ENCODE data around the gene TBC1D2.

Gene TBC1D2

GRCh38 chr9:98249771-98250170 is 5.7 kb downstream of the TBC1D2 start:
- no peaks in the 10 kb centered on the region for H3K9me3 Mint-ChIP-seq
- no peaks in the 10 kb centered on the region for H3K36me3 Mint-ChIP-seq (ENCODE audit: low read depth)
- H3K4me1 Mint-ChIP-seq, result no peaks in the 10 kb centered on the region
- no peak overlapping the region for H3K4me3 Mint-ChIP-seq
- no peak for TF ChIP-seq CTCF (IDR thresholded peaks at IDR 0.05; ENCODE audit: unreplicated experiment in 3 of 3)
- H3K27ac Mint-ChIP-seq, result no peak overlapping the region
- H3K27me3 Mint-ChIP-seq (ENCODE audit: low read depth), result peaks cover 19% of the 10 kb centered on the region

DNA sequence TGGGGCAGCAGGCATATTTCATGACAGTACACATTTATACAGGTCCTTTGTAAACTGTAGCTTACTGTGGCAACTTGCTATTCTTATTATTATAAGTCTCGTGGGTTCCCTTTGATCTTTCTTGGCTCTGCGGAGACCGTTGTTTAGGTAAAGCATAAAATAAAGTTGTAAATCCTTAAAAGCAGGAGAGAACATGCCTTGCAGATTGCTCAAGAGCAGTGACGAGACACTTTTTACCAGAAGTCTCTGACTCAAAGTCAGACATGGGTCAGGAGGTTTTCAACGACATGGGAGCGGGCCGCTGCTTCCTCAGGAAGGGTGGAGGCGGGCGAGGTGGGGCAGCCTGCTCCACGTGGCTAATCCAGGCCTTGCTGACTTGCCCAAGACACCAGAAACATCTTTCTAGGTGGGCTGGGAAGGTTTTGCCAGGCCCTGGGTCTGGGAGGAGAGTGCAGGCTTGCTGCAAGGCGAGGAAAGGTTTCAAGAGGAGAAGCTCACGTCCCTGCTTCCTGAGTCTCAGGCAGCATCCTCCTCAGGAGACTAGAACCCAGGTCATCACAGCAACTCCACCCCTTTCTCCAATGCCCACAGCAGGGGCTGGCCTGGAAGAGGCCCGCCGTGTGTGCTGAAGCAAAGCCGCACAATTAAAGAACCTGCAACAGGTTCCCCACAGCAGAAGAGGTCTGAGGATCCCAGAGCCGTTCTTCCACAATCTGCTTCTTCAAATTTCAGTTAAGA is 6.5 kb downstream of the TBC1D2 start:
- no peaks in the 10 kb centered on the region for H3K4me1 Mint-ChIP-seq
- H3K9me3 Mint-ChIP-seq, result no peaks in the 10 kb centered on the region
- no peak overlapping the region for H3K27ac Mint-ChIP-seq
- H3K4me3 Mint-ChIP-seq, result no peak overlapping the region
- TF ChIP-seq CTCF (IDR thresholded peaks at IDR 0.05; ENCODE audit: unreplicated experiment in 3 of 3), result no peak
- H3K36me3 Mint-ChIP-seq (ENCODE audit: low read depth), result no peaks in the 10 kb centered on the region
- peaks cover 17% of the 10 kb centered on the region for H3K27me3 Mint-ChIP-seq (ENCODE audit: low read depth)

DNA sequence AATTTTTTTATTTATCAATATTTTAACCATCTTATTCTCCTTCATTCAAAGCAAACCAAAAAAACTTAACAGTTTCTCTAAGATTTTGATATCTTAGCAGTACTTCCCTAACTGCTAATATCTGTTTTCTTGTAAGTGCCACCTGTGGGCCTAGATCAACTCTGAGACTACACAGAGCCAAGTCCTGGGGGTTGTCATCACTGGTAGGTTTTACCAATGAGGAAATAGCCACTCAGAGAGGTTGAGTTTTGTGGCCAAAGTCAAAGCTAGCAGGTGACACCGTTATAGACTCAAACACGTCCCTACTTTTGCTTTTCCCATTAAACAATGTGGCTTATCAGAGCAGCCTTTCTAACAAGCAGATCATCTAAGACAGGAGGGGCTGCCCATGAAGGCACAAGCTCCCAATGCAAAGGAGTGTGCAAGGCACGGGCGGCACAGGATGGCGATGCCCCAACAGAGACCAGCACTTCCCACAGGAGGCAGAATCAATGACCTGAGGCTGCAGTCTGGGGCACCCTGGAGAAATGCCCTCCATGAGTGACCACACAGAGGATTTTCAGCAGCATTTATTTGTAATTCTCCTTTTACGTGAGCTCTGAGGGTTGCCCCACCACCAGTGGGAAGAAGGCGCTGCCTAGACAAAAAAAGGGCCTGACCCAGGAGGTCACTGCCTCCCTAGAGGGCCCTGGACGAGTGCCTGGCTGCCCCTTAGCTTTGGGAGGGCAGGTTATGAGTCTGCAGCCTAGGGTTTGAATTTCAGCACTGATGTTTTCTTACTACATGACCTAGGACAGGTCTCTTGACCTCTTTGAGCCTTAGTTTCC is 7.4 kb downstream of the TBC1D2 start:
- Mint-ChIP-seq H3K36me3 (ENCODE audit: low read depth) (no peaks in the 10 kb centered on the region), H3K9me3 (no peaks in the 10 kb centered on the region), H3K27ac (no peak overlapping the region), H3K4me1 (no peaks in the 10 kb centered on the region), H3K27me3 (ENCODE audit: low read depth) (peaks cover 10% of the 10 kb centered on the region), H3K4me3 (no peak overlapping the region)
- no peak for TF ChIP-seq CTCF (IDR thresholded peaks at IDR 0.05; ENCODE audit: unreplicated experiment in 3 of 3)

DNA sequence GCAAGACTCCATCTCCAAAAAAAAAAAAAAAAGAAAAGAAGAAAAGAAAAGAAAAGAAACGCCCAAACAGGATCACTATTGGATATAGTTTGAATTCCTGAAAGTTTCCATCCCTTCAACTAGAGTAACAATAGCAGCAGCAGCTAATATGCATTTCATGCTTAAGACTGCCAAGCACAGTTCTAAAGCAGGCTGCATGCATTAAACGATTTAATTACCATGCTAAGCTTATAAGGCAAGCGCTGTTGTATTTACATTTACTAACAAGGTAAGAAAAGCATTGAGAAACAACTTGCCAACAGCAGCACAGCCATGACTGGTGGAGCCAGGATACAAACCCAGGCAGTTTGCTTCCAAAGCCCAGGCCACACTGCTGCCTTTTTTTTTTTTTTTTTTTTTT is 13.0 kb downstream of the TBC1D2 start:
- TF ChIP-seq CTCF (IDR thresholded peaks at IDR 0.05; ENCODE audit: unreplicated experiment in 3 of 3), result no peak
- no peaks in the 10 kb centered on the region for H3K4me1 Mint-ChIP-seq
- no peak overlapping the region for H3K4me3 Mint-ChIP-seq
- H3K27me3 Mint-ChIP-seq (ENCODE audit: low read depth), result no peaks in the 10 kb centered on the region
- H3K36me3 Mint-ChIP-seq (ENCODE audit: low read depth), result no peaks in the 10 kb centered on the region
- no peak overlapping the region for H3K27ac Mint-ChIP-seq
- no peaks in the 10 kb centered on the region for H3K9me3 Mint-ChIP-seq

DNA sequence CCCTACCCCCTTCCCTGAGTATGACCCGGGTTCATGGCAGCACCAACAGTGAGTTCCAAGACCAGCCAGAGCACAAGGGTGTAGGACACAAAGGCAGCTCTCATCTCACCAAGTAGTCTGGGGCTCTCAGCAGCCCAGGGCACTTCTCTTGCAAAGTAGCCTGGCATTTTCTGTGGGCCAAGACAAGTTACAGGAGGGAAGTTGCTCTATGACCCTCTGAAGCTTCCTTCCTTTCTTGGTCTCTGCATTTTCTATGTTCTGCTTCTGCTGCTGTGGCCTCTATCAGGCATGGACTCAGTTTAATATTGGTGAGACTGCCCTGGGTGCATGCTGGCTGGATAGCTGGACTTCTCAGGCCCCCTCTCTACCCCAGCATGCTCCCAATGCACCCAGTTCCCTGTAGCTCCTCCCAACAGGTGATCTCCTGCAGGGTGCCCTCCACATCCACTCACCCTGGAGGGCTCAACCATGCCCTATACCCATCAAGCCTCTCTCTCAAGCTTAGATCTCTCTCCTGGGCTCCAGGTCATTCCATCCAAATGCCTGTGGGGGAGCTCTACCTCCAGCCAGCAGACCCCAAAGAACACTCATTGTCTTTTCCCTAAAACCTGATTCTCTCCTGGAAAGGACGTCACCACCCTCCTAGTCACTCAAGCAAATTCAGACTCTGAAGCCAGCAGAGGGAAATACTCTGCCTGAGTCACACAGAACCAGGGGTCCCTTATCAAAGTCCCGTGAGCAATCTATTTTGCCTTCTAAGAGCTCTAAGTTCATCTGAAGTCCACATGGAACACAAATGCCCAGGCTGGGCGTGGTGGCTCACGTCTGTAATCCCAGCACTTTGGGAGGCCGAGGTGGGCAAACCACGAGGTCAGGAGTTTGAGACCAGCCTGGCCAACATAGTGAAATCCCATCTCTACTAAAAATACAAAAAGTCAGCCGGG is 13.8 kb downstream of the TBC1D2 start:
- no peak overlapping the region for H3K4me3 Mint-ChIP-seq
- TF ChIP-seq CTCF (IDR thresholded peaks at IDR 0.05; ENCODE audit: unreplicated experiment in 3 of 3), result no peak
- H3K36me3 Mint-ChIP-seq (ENCODE audit: low read depth), result no peaks in the 10 kb centered on the region
- no peak overlapping the region for H3K27ac Mint-ChIP-seq
- H3K27me3 Mint-ChIP-seq (ENCODE audit: low read depth), result no peaks in the 10 kb centered on the region
- H3K9me3 Mint-ChIP-seq, result no peaks in the 10 kb centered on the region
- H3K4me1 Mint-ChIP-seq, result no peaks in the 10 kb centered on the region

Measured in nephron (organoid).